ENCODE data around the gene WWTR1.

WWTR1 gene

DNA sequence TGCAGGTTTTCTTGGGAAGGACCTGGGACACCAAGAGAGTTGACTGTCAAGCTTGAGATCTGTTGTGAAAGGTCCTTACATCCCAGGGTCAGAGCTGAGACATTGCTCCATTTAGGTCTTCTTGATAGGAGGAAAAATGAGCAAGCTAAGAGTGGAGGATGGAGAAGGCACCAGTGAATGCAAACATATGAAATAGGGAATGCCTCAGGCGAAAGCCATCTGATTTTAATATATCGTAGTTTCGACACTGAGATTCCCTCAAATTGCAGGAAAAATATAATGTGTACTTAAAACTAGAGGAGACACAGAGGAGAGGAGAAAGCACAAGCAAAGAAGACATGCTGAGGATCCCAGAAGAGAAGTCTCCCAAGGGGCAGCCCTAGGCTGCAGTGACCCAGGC, 97.8 kb downstream of the WWTR1 start:
- DNase-seq, result no peak

DNA sequence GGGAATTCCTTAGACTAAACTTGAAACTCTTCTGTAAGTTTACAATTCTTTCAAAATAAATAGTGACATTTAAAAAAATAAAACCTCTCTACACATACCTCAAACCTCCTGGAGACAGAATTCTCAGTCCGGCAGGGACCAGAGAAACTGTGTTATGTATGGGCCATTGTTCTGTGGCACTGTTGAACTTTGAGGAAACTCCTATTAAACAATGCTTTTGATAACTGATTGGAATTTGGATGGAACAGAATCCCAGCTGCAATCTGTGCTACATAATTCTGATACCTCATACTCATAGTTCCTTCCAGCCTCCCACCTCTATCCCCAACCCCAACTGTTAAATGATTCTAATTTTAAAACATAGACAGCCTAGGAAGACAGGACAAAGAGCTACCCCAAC, 98.3 kb downstream of the WWTR1 start:
- DNase-seq, result no peak

DNA sequence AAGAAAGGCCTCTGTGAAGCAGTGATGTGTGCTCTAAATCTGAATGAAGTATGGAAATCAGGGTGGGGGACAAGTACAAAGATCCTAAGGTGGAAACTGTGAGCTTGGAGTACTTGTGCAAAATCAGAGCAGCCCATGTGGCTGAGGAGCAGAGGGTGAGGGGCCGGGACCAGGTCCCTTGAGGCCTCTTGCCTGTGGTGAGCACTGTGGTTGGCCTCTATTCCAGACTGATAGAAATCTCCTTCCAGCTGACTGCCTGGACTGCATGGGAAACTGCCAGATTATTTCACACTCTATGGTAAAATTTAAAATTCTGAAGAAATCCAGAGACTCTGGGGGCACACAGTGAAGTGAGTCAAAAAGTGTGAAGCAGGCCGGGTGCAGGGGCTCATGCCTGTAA, 101.9 kb downstream of the WWTR1 start:
- DNase-seq, result no peak

DNA sequence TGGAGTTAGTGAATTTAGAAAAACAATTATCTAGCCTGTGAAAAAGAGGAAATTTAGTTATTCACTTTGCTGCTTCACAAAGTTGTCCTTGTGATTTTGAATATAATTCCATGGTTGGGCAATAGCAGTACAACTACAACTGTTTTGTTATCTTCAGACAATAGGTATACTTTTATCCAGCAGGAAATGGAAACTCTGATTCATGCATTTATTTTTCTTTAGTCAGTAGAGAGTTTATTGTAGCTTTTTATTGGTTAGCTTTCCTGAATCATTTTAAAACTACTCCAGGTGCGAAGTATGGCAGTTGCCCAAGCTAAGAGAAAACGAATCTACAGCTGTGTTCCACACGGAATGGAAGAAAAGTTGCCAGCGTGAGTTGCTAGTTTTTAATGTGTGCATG, 103.0 kb downstream of the WWTR1 start:
- DNase-seq, result no peak

DNA sequence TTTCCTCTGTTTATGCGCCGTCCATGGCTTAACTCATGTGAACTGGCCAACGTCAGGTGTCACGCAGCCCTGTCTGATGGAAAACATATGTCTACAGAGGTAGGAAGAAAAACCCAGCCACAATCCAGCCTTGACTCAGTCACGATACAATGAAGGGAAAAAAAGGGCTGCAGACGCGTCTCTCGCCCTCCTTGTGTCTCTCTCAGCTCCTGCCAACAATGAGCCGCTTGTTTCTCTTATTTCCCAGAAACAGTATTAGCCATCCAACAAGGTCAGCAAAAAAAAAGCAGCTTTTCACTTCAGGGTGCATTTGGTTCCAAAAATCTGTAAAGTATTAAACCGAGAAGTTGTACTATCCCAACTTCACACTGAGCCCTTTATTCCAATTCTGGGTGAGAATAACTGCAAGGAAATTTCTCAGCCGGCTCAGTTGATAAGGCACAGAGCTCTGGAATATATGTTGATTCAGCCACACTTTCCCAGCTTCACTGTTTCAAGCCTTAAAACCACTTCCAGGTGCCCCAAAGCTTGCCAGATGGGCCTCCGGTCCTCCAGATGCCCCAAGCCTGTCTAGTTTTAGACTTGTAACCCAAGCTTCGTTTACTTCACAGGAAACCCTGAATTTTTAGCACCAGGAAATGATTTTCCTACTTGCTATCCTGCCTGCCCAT, 103.9 kb downstream of the WWTR1 start:
- no peak for DNase-seq

DNA sequence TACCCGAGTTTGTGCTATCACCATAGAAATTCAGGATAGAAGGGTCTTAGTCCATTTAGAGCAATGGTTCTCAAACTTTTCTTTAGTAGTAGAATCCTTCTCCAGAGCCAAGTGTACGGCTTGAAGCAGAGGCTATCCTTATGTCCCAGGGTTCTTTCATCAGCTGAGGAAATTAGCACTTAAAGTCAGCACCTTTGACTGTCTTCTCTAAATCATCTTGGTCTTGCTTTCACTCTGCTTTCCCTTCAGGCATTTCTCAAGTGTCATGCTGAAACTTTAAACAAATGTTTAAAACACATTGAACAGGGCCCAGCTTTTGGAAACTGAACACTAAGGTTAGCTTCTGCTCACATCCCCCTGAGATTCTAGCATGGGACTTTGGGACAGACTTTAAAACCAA, 105.1 kb downstream of the WWTR1 start:
- no peak for DNase-seq

DNA sequence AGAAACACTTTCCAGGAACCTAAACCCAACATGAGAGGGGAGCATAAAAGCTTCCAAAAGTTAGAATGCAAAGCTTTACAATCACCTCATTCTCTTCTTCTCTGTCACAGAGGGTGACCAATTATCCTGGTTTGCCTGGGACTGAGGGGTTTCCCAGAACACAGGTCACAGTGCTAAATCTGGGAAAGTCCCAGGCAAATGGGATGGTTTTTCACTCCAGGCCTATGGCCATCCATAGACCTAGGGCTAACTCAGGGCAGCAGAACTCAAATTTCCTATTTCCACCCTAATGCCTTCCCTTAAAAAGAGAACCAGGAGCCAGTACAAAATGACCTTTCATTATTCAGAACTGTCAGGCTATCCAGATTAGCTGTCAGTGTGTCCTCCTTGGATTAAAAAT, 106.3 kb downstream of the WWTR1 start:
- DNase-seq, result no peak

DNA sequence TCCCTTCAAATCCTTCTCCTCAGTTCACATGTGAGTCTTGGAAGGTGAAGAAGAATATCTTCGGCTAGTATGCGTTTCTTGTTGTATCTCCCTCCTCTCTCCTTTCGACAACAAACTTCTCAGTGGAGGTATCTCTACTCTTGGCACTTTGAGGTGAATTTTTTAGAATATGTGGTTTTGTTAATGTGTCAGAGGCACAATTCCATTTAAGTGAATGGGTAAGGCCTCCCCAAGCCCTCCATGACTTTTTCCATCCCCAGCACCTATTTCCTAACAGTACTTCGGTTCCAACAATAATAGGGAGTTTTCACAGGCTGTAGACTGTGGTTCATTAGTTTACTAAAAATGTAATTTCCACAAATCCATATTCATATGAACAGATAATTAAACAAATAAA, 109.2 kb downstream of the WWTR1 start:
- no peak for DNase-seq

DNA sequence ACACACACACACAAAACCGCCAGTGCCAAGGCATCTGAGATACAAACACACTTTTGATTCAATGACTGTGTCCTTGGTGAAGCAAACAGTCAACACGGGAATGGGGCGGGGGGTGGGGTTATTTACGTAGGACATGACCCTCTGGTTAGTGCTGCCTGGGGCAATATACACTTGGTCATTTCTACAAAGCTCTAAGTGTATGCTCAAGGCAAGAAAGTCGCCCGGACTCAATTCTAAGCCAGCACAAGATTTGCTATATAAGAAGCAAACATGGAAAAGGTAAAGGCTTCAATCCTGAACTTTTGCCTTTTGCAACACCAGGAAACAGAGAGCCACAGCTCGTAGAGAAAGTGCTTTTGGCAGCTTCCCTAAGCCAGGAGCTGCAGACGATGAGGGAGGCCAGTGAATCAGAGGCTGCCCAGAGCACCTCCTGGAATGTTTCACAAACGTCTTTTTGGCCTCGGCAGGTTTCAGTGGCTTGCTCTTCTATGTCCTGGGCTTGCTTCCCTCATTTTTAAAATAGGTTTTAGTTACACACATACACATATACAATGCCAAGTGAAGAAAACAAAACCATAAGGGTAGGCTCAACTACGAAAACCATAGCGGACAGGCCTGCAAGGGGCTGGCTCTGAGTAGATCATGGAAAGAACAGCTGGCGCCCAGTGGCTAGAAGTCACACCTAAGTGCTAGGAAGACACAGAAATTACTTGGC, 109.7 kb downstream of the WWTR1 start:
- DNase-seq, result no peak

DNA sequence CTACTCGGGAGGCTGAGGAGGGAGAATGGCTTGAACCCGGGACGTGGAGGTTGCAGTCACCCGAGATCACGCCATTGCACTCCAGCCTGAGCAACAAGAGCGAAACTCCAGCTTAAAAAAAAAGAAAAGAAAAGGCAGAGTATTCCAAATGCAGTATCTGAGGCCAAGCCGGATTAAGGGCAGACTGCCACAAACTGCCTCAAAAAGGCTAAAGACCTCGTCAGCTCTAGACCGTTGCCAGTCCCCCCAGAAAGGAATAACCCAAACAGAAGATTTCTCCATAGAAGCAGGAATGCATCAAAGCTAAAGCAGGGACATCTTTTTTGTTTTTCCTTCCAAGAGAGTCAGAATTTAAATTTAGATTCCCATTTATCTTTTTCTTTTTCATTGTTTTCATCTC, 110.4 kb downstream of the WWTR1 start:
- DNase-seq, result no peak

DNA sequence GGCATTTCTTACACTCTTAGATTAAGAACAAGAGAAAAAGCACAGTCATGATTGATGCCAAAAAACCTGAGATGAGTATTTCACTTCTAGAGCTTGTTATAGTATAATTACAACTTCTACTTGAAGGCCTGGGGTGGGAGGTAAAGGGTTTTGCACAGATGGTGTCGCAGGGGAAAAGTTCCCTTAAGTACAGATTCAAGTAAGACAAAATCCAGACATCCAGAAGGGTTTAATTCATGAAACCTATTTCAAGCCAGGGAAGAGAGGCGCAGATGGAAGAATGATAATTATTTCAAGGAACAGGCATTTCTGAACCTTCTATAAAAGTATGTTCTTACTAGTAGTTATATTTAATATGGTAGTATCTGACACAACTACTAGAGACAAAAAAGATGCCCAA, 112.8 kb downstream of the WWTR1 start:
- DNase-seq, result no peak

DNA sequence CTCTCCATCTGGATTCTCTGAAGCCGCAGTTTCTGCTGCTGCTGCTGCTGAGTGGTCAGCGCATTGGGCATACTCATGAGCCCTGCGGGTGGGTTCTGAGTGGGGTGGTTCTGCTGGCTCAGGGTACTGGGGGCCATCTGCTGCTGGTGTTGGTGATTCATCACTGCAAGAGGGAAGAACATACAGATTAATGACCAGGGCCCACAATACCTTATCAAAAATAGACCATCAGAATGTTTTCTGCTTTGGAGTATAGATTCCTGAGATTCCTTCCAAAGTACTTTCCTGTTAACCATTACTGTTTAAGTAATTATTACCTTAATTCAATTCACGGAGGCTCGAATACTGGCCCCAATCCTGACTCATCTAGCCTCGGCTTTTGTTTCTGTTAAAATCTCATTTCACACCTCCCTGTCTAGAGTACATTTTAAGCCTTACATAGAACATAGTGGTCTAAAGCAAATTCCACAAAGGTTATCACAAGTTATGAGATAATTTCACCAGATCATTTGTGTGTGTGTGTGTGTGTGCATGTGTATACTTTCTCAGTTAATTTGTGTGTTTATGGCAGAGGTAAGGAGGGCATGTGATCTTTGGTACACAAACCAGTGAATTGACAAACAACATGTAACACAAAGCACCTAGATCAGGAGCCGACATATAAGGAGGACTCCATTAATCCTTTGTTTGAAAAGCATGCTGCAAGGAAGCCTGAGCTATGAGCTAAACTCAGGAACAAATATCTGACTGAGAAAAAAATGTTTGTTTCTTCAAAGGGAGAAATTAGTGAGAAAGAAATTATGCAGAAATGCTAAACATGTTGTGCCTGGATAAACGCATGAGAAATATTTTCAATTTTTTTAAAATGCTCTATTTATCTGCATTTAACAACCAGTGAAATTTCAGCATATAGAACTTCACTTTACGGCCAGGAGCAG, 115.2 kb downstream of the WWTR1 start:
- DNase-seq, result no peak

DNA sequence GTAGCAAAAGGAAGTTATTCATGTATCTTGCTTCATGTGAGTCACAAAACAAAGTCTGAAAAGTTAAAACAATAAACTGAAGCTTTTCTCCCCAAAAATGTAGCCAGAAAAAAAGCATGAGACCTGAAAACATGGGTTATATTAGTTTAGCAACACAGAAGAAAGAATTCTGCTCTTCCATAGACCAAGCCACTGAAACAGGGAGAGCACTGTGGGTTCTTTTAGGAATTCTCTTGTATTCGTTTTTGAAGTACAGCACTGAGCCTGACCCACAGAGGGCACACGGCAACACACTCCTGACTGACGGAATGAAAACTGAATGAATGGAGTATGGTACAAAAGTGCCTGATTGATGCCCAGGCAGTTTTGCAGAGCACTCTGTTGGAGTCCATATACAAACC, 116.7 kb downstream of the WWTR1 start:
- no peak for DNase-seq

DNA sequence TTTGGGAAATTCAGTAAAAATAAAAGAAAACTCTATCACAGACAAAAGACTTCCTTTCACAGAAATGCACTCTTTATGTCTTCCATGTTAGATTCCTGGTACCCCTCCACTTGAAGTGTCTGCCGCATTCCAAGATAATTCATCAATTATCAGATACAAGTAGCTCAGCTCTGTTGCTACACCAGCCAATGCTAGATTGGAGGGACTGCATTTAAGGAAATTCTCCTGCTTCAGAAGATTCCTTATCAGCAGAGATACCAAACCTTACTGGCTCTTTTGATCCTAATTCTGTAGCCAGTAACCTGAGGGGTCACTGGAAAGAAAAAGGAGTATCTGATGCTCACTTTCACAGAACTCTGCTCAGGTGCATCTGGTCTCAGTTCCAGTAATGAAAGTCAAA, 119.5 kb downstream of the WWTR1 start:
- DNase-seq, result no peak

DNA sequence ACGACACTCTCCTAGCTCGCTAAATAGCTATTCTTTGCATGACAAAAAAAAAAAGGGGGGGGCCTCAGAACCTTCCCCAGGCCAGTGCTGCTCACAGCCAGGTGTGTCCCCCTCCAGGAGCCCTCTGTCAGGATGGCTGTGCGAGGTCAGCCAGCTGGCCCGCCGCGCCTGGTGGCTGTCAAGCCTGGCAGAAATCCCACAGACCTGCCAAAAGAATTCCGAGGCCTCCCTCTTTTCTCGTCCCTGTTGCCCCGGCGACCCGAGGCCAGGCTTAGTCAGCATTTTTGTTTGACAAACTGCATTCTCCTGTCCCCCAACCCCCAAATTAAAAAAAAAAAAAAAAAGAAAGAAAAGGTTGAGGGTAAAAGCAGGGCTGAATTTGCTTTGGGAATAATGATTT, 121.4 kb downstream of the WWTR1 start:
- DNase-seq, result no peak

DNA sequence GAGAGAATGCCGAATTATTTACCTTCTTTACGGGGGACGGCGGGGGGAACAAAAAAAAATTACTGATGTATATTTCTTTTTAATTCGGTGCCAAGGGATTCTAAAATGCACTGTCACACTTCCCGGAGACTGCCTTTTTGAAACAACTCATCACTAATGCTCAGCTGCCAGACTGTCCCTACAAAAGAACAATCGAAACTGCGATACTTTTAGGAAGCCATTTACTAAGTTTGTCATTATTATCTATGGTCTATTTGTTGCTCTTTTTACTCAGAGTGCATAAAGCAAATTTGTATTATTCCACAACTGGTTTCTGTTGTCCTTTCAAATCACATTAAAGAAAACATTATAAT, 122.5 kb downstream of the WWTR1 start:
- no peak for DNase-seq

DNA sequence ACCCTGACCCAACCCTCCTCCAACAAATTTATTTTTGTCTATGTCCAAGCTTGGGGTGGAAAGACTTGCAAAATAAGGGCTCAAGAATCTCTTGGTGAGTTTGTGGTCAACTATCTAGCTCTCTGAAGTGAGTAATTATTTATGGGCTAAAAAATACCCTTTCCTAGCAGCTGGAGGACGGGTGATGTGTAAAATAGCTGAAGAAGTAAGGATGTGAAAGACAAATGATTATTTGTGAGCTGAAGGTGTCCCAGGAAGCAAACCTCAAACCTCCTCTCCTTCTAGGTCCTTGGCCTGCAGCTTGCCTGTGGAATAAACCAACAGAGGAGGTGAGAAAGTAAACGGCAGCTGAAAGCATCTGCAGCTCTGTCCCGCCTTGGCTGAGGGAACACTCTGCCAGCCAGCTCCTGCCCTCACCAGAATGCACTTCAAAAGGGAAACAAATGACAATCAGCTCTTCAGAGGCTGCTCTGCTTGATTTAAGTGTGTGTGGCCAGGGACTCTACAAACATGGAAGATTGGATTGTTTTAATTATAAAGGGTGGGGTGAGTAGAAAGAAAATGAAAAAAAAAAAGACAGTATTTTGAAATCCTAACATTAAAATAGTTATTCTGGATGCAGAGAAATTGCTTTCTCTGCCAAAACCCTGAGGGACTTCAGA, 123.0 kb downstream of the WWTR1 start:
- DNase-seq, result no peak

DNA sequence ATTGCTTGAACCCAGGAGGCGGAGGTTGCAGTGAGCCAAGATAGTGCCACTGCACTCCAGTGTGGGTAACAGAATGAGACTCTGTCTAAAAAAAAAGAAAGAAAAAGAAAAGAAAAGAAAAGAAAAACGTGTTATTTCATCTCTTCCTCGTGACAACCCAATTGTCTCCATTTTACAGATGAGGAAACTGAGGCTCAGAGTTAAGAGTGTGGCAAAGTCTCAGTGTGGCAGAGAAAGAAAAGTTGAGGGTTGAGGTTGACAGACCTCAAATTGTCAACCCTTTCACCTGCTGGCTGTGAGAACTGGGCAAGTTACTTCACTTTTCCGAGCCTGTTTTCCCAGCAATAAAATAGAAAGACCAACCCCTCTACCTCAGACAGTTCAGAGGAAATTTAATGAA, 123.7 kb downstream of the WWTR1 start:
- no peak for DNase-seq

DNA sequence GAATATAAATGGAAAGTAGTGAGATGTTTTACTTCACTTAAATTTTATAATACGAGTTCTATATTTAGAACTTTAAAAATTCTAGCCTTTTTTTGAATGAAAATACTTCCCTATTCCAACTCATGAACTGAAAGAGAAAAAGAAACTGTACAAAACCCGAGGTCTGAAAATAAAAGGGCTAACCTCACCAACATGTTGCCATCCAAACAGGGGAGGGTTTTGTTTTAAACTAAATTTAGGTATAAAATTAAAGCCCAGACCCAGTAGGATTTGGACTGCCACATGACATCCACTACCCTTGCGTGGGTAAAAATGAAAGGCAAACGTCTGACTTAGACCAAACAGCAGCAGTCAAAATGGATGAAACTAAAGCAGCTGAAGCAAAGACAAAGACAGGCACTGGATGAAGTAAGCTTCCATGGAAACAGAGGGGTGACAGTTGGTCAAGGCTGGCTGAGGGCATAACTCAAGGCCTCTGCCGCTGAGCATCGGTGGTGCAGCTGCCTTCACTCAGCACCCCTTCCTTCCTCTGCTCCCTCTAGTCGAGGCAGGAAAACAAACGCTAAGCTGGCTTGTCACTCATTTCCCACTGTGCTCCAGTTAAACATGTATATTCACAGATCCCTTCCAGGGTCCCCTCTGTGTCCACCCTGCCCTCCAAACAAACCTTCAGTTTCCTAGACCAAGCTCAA, 125.2 kb downstream of the WWTR1 start:
- DNase-seq, result no peak

DNA sequence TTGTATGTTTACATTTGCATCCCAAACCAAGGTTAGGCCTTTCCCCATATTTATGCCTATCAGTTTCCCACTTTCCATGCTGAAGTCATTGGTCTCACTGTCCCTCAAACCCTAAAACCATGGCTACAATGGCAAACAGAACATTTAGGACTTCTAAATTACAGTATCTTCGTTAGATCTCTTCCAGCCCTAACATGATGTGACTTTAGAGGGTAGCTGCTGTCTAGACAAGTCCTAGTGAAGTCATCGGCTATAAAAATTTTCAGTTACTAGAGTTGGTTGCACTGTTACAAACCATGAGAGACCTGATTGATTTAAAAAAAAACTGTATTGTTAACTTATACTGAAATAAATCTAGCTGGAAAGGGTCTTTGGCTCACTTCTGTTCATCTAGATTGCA, 128.7 kb downstream of the WWTR1 start:
- no peak for DNase-seq

DNA sequence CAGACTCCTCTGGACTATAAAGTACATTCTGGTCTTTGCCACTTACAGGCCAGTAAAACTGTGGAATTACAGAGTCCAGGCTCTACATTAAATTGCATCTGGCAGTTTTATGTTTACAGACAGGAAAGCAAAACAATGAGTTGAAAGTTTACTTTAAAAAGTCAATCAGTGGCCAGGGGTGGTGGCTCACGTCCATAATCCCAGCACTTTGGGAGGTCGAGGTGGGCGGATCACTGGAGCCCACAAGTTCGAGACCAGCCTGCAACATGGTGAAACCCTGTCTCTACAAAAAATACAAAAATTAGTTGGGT, 129.5 kb downstream of the WWTR1 start:
- no peak for DNase-seq

DNA sequence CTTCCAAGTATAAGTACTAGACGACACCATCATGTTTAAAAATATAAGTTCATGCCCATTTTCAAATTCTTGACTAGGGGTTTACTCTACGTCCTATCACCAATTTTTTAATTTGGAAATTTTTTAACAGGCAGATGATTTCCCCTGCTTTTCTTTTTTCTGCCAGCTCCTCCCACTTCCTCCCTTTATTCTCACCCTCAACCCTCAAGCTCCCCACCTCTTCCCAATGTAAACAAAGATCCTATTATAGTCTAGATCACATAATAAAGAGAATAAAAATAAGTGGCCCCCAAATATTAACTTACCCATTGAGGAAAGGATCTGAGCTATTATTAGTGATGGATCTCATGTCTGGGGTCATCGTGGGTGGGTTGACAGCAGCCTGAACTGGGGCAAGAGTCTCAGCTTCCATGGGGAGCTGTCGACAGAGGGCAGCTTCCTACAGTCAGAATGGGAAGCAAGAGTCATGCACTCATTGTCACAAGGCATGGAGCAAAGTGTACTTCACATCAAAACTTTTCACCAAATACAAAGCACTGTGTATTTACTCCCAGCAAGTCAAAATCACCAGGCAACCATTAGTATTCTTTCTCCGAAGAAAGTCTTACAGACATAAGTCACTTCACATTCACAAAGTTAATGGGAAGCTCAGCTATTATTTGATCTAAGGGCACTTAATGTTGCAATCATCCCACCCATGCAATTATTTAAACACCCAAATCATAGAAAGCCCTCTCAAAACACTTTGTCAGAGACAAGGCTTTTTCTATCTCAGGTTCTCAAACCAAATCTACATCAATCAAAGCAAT, 130.1 kb downstream of the WWTR1 start:
- no peak for DNase-seq

All from activated CD8-positive, alpha-beta memory T cell treated with anti-CD3 and anti-CD28 coated beads, Interleukin-2, amount 50 U/mL, for 4 hours (primary cell).